H1 (cell line): Measurements from ENCODE around the gene MYL5. TPM values are rescaled to one million over a fixed set of nuclear protein-coding genes. Genes with fewer than 3 reads are reported as not detected.

Source experiments
- CEBPB ChIP-seq: IDR thresholded peaks from 2 replicates; pipeline ENCODE4 v1.6.1; 2012; ENCODE audit warnings: low read depth, low read length
- CREB1 ChIP-seq: IDR thresholded peaks from 2 replicates; pipeline ENCODE4 v1.6.1; 2012; ENCODE audit warnings: inconsistent platforms
- EGR1 ChIP-seq: IDR thresholded peaks from 2 replicates; pipeline ENCODE4 v1.6.1; 2011; ENCODE audit warnings: low read depth, low read length, borderline replicate concordance
- GABPA ChIP-seq: IDR thresholded peaks from 2 replicates; pipeline ENCODE4 v1.6.1; 2011; ENCODE audit warnings: mild to moderate bottlenecking, low read length, moderate library complexity, borderline replicate concordance; ENCODE audit not compliant: insufficient read depth
- JUN ChIP-seq: IDR thresholded peaks from 2 replicates; pipeline ENCODE4 v1.6.1; 2011; ENCODE audit warnings: low read depth, mild to moderate bottlenecking, improper control_type of control experiment, low read length
- RBBP5 ChIP-seq: IDR thresholded peaks from 2 replicates; pipeline ENCODE4 v1.7.1; 2012; ENCODE audit warnings: low read depth, mild to moderate bottlenecking, inconsistent platforms, low read length, moderate library complexity, borderline replicate concordance
- SP1 ChIP-seq: IDR thresholded peaks from 2 replicates; pipeline ENCODE4 v1.6.1; 2011; ENCODE audit warnings: low read depth, low read length
- ZNF274 ChIP-seq: IDR thresholded peaks from 2 replicates; pipeline ENCODE4 v1.7.0; 2012; ENCODE audit warnings: low read length, borderline replicate concordance; ENCODE audit errors: extremely low read depth
- polyA plus RNA-seq, 7 experiments: library from polyadenylated mRNA; depleted of rRNA in 3 of 7; stranded (reverse) in 5 of 7; unstranded in 2 of 7; fragments of >200 nt in 5 of 7; fragments of 200-250 nt in 2 of 7; gene quantifications; 1 replicate in 5 of 7; 2 replicates in 1 of 7; 4 replicates in 1 of 7; pipeline versions ENCODE4 v1.2.1 to v1.2.3, GENCODE V29; 2011 to 2013; ENCODE audit warnings: missing spikeins in 2 of 7, mixed read lengths in 2 of 7
- total RNA-seq: library from RNA; stranded (reverse); fragmentation: NEBNext Ultra II Directional; extraction: Animal tissue kit (Norgen Biotek cat#: 25700); gene quantifications from 2 replicates; pipeline ENCODE4 v1.2.1, GENCODE V29; 2021
- TF ChIP-seq, protein P1 (sequence below): fragments of 300-600 bp; sonication (generic); IDR thresholded peaks from 2 replicates; pipeline ENCODE4 v1.7.1; 2012; ENCODE audit warnings: low read length, moderate library complexity, mild to moderate bottlenecking, inconsistent platforms; ENCODE audit not compliant: insufficient replicate concordance

Gene MYL5
- total and polyA plus RNA-seq, 2 of the 8 experiments (the other 6 are each of a cell fraction or from before 2014, with no cell fraction given) = 5.7 to 6.8 TPM

DNA sequence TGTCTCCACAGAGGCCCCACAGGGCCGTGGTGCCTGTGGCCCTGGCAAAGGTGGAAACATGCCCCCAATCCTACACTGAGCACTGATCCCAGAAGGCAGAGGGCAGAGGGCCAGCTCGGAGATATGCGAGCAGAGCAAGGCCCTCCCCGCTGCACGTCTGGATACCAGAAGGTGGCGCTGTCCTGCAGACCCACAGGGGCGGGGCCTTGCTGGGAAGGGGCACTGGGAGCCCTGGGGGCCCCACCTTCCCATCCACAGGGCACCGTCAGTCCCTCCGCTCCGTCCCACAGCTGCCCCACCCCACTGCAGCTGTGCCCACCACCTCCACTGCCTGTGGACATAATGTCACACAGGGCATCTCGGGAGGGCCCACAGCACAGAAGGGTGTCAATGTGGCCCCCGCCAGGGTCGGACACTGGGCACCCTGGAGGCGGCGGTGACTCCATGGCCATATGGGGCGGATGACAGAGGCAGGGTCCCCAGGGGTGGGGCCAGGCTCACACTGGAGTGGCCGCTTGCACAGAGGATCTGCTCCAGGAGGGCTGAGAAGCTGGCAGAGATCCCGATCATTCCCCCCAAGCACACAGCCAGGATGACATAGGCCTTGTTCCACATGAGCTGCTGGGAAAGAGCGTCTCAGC, 9.8 kb downstream of the MYL5 start (continued):
- TF ChIP-seq, protein P1, sequence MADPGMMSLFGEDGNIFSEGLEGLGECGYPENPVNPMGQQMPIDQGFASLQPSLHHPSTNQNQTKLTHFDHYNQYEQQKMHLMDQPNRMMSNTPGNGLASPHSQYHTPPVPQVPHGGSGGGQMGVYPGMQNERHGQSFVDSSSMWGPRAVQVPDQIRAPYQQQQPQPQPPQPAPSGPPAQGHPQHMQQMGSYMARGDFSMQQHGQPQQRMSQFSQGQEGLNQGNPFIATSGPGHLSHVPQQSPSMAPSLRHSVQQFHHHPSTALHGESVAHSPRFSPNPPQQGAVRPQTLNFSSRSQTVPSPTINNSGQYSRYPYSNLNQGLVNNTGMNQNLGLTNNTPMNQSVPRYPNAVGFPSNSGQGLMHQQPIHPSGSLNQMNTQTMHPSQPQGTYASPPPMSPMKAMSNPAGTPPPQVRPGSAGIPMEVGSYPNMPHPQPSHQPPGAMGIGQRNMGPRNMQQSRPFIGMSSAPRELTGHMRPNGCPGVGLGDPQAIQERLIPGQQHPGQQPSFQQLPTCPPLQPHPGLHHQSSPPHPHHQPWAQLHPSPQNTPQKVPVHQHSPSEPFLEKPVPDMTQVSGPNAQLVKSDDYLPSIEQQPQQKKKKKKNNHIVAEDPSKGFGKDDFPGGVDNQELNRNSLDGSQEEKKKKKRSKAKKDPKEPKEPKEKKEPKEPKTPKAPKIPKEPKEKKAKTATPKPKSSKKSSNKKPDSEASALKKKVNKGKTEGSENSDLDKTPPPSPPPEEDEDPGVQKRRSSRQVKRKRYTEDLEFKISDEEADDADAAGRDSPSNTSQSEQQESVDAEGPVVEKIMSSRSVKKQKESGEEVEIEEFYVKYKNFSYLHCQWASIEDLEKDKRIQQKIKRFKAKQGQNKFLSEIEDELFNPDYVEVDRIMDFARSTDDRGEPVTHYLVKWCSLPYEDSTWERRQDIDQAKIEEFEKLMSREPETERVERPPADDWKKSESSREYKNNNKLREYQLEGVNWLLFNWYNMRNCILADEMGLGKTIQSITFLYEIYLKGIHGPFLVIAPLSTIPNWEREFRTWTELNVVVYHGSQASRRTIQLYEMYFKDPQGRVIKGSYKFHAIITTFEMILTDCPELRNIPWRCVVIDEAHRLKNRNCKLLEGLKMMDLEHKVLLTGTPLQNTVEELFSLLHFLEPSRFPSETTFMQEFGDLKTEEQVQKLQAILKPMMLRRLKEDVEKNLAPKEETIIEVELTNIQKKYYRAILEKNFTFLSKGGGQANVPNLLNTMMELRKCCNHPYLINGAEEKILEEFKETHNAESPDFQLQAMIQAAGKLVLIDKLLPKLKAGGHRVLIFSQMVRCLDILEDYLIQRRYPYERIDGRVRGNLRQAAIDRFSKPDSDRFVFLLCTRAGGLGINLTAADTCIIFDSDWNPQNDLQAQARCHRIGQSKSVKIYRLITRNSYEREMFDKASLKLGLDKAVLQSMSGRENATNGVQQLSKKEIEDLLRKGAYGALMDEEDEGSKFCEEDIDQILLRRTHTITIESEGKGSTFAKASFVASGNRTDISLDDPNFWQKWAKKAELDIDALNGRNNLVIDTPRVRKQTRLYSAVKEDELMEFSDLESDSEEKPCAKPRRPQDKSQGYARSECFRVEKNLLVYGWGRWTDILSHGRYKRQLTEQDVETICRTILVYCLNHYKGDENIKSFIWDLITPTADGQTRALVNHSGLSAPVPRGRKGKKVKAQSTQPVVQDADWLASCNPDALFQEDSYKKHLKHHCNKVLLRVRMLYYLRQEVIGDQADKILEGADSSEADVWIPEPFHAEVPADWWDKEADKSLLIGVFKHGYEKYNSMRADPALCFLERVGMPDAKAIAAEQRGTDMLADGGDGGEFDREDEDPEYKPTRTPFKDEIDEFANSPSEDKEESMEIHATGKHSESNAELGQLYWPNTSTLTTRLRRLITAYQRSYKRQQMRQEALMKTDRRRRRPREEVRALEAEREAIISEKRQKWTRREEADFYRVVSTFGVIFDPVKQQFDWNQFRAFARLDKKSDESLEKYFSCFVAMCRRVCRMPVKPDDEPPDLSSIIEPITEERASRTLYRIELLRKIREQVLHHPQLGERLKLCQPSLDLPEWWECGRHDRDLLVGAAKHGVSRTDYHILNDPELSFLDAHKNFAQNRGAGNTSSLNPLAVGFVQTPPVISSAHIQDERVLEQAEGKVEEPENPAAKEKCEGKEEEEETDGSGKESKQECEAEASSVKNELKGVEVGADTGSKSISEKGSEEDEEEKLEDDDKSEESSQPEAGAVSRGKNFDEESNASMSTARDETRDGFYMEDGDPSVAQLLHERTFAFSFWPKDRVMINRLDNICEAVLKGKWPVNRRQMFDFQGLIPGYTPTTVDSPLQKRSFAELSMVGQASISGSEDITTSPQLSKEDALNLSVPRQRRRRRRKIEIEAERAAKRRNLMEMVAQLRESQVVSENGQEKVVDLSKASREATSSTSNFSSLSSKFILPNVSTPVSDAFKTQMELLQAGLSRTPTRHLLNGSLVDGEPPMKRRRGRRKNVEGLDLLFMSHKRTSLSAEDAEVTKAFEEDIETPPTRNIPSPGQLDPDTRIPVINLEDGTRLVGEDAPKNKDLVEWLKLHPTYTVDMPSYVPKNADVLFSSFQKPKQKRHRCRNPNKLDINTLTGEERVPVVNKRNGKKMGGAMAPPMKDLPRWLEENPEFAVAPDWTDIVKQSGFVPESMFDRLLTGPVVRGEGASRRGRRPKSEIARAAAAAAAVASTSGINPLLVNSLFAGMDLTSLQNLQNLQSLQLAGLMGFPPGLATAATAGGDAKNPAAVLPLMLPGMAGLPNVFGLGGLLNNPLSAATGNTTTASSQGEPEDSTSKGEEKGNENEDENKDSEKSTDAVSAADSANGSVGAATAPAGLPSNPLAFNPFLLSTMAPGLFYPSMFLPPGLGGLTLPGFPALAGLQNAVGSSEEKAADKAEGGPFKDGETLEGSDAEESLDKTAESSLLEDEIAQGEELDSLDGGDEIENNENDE = no peak
- TF ChIP-seq RBBP5 = no peak
- no peak for TF ChIP-seq ZNF274
- peak; percentile 47; the same call in 1 of the 2 replicates for TF ChIP-seq SP1
- peak; percentile 64; the same call in 1 of the 2 replicates for TF ChIP-seq GABPA
- peak; percentile 59 for TF ChIP-seq CREB1
- TF ChIP-seq EGR1 = no peak
- TF ChIP-seq CEBPB = no peak
- TF ChIP-seq JUN = 0 out of 2 replicates have a peak, but pooled peaks have one; percentile 24
